GM18519 (cell line): ENCODE measurements around the gene CEP131.
"Not testable (repeated sequence)": the region's sequence is repeated elsewhere in the genome, so short reads cannot be mapped to it uniquely, and the experiment has no call there.

ENCODE experiments used
- ATAC-seq: cut with Tn5 transposase; IDR thresholded peaks from one replicate; pipeline ENCODE4 v1.9.1; 2021; ENCODE audit warnings: mild to moderate bottlenecking, moderate library complexity; ENCODE audit not compliant: unreplicated experiment, low FRiP score

The CEP131 gene

GRCh38 chr17:81228834-81229665 is 6.3 kb upstream of the CEP131 start:
- ATAC-seq, result no peak

- no peak for ATAC-seq
These were observed 5.7 kb upstream of the CEP131 start for GRCh38 chr17:81228420-81228819.

- ATAC-seq, result not testable (repeated sequence)
These were observed 4.9 kb upstream of the CEP131 start for GRCh38 chr17:81227630-81228029.

- no peak for ATAC-seq
These were observed 981 bp upstream of the CEP131 start for GRCh38 chr17:81223762-81224130.

GRCh38 chr17:81222620-81222905 is 202 bp downstream of the CEP131 start:
- no peak for ATAC-seq

GRCh38 chr17:81221842-81222619 is 734 bp downstream of the CEP131 start:
- no peak for ATAC-seq

- ATAC-seq, result no peak
These were observed 1.4 kb downstream of the CEP131 start for GRCh38 chr17:81221371-81221841.

- no peak for ATAC-seq
These were observed 3.1 kb downstream of the CEP131 start for GRCh38 chr17:81219476-81220180.

- ATAC-seq, result no peak
These were observed 3.8 kb downstream of the CEP131 start for GRCh38 chr17:81218991-81219390.

- no peak for ATAC-seq
These were observed 4.3 kb downstream of the CEP131 start for GRCh38 chr17:81218459-81218858.

- no peak for ATAC-seq
These were observed 5.3 kb downstream of the CEP131 start for GRCh38 chr17:81217491-81217890.

- no peak for ATAC-seq
These were observed 8.8 kb downstream of the CEP131 start for GRCh38 chr17:81213978-81214377.

- no peak for ATAC-seq
These were observed 10.4 kb downstream of the CEP131 start for GRCh38 chr17:81212365-81212764.

- ATAC-seq, result no peak
These were observed 11.9 kb downstream of the CEP131 start for GRCh38 chr17:81210868-81211267.

- no peak for ATAC-seq
These were observed 12.3 kb downstream of the CEP131 start for GRCh38 chr17:81210466-81210865.

GRCh38 chr17:81209141-81209540 is 13.6 kb downstream of the CEP131 start:
- no peak for ATAC-seq

- ATAC-seq, result no peak
These were observed 14.1 kb downstream of the CEP131 start for GRCh38 chr17:81208651-81209050.

GRCh38 chr17:81207610-81208581 is 14.9 kb downstream of the CEP131 start:
- no peak for ATAC-seq

GRCh38 chr17:81206657-81207056 is 16.1 kb downstream of the CEP131 start:
- no peak for ATAC-seq

GRCh38 chr17:81206166-81206565 is 16.6 kb downstream of the CEP131 start:
- no peak for ATAC-seq
